HG02678 (cell line): ENCODE measurements around the gene COL18A1.

Experiments used
- ATAC-seq: cut with Tn5 transposase; IDR thresholded peaks from one replicate; pipeline ENCODE4 v1.9.1; 2021; ENCODE audit warnings: mild to moderate bottlenecking, moderate library complexity; ENCODE audit not compliant: unreplicated experiment

COL18A1 gene

GRCh38 chr21:45451771-45452182, 46.8 kb downstream of the COL18A1 start:
- no peak for ATAC-seq

GRCh38 chr21:45452696-45453307, 47.8 kb downstream of the COL18A1 start:
- ATAC-seq = no peak

GRCh38 chr21:45453308-45453950, 48.5 kb downstream of the COL18A1 start:
- no peak for ATAC-seq

- ATAC-seq = no peak
Observed at GRCh38 chr21:45454060-45454925, 49.3 kb downstream of the COL18A1 start.

GRCh38 chr21:45454926-45455673, 50.1 kb downstream of the COL18A1 start:
- no peak for ATAC-seq

DNA sequence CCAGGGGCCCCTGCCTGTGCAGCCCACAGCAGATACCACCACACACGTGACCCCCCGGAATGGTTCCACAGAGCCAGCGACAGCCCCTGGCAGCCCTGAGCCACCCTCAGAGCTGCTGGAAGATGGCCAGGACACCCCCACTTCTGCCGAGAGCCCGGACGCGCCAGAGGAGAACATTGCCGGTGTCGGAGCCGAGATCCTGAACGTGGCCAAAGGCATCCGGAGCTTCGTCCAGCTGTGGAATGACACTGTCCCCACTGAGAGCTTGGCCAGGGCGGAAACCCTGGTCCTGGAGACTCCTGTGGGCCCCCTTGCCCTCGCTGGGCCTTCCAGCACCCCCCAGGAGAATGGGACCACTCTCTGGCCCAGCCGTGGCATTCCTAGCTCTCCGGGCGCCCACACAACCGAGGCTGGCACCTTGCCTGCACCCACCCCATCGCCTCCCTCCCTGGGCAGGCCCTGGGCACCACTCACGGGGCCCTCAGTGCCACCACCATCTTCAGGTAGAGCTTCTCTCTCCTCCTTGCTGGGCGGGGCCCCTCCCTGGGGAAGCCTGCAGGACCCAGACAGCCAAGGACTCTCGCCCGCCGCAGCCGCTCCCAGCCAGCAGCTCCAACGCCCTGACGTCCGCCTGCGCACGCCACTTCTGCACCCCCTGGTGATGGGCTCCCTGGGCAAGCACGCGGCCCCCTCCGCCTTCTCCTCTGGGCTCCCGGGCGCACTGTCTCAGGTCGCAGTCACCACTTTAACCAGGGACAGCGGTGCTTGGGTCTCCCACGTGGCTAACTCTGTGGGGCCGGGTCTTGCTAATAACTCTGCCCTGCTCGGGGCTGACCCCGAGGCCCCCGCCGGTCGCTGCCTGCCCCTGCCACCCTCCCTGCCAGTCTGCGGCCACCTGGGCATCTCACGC, 51.0 kb downstream of the COL18A1 start:
- no peak for ATAC-seq

DNA sequence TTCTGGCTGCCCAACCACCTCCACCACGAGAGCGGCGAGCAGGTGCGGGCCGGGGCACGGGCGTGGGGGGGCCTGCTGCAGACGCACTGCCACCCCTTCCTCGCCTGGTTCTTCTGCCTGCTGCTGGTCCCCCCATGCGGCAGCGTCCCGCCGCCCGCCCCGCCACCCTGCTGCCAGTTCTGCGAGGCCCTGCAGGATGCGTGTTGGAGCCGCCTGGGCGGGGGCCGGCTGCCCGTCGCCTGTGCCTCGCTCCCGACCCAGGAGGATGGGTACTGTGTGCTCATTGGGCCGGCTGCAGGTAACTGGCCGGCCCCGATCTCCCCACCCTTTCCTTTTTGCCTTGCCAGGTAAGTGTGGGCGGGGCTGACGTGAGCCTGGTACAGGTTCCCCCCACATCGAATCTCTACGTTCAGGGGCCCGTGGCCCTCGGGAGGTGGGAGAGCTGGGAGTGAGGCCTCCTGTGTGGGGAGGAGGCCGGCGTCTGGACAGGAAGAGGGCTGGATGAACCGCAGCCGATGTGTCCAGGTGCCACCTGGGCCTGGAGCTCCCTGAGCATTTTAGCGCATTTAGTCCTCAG, 51.7 kb downstream of the COL18A1 start:
- ATAC-seq = no peak

GRCh38 chr21:45457161-45457831, 52.3 kb downstream of the COL18A1 start:
- no peak for ATAC-seq

- no peak for ATAC-seq
Observed at GRCh38 chr21:45457832-45458172, 52.8 kb downstream of the COL18A1 start.

- ATAC-seq = no peak
Observed at GRCh38 chr21:45458281-45459170, 53.6 kb downstream of the COL18A1 start.

- no peak for ATAC-seq
Observed at GRCh38 chr21:45459171-45460010, 54.4 kb downstream of the COL18A1 start.

GRCh38 chr21:45460011-45460565, 55.1 kb downstream of the COL18A1 start:
- no peak for ATAC-seq

DNA sequence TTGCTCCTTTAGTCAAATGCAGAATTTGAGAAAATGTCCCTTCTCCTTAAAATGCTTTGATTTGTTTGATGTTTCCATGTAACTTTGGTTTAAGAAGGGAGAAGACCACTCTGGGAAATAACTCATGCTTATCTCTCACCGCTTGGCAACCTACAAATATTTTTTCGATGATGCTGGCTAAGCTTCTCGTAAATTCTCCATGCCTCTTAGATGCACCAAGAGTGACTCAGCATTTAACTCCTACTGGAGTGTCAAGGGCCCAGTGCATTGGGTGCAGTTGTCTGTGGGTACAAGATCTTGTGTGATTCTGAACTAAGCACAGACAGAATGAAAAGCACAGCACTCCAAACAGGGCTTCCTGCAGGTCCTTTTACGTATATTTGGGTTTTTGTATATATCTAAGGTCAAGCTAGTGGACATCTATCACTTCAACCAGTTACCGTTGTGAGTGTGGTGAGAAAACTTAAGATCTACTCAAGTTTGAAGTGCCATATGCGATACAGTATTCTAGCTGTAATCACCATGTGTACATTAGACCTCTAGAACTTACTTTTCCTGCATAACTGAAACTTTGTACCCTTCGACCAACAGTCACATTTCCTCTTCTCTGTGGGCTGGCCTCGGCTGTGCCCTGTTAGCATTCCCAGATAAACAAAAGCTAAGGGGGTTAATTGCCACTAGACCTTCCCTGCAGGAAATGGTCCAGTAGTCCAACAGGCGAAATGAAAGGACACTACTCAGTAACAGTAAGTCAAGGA, 55.8 kb downstream of the COL18A1 start:
- ATAC-seq = no peak

DNA sequence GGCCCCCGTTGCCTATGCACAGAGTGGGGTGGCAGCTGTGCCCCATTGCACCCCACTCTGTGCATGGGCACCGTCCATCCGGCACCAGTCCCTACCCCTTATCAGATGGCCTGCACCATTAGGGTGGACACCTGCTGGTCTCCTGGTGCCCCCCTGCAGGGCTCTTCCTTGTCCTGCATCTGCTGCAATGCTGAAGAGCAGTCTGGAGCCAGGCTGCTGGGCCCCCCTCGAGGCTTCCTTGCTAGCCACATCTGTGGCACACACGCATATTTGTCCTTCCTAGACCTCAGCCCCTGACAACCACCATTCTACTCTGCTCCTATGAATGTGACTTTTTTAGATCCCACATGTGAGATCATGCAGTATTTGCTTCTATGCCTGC, 56.4 kb downstream of the COL18A1 start:
- ATAC-seq = no peak

DNA sequence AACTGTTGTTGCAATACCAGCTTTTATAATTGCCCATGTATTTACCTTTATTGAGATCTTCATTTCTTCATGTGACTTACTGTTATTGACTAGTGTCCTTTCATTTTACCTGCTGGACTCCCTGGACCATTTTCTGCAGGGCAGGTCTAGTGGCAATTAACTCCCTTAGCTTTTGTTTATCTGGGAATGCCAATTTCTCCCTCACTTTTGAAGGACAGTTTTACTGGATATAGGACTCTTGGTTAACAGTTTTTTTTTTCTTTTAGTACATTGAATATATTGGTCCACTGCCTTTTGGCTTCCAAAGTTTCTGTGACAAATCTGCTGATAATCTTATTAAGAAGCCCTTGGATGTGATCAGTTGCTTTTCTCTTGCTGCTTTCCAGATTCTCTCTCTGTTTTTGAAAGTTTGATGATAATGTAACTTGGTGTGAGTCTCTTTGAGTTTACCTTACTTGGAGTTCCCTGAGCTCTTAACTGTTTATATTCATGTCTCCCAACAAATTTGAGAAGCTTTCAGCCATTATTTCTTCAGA, 56.9 kb downstream of the COL18A1 start:
- no peak for ATAC-seq

DNA sequence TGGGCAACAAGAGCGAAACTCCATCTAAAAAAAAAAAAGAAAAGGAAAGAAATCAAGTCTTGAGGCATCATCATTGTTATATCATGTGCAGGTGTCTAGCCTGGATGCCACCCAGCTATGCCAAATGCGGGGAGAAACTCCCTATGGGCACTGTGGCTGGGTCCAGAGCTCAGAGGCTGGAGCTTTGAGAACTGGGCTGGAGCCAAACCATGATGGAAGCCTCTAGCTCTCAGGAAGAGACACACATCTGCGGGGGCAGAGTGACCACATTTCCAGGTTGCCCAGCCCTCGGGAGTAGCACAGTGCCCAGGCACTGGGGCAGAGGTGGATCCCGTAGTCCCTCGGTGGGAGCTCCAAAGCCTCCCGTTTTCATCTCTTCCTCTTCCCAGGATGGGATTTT, 58.9 kb downstream of the COL18A1 start:
- no peak for ATAC-seq
